ENCODE data around the gene ABHD16A. TPM values are rescaled to one million over a fixed set of nuclear protein-coding genes. Genes with fewer than 3 reads are reported as not detected.

The ABHD16A gene
- total and polyA plus RNA-seq, 2 donors (not counting 3 experiments of a cell fraction or from before 2014, with no cell fraction given) = 48.9 to 60.3 TPM

- H3K4me3 ChIP-seq (replicated peaks in 1 of 3; ENCODE audit: insufficient read depth in 1 of 3, low read depth in 1 of 3, low read length in 3 of 3) = no peak overlapping the region
Measured at GRCh38 chr6:31711233-31711632, 8.1 kb upstream of the ABHD16A start.

More at GRCh38 chr6:31711233-31711632, 8.1 kb upstream of the ABHD16A start:
- H3K27ac ChIP-seq (ENCODE audit: insufficient read depth, low read depth, low read length) = no peak overlapping the region
- FAIRE-seq (peak; percentile 55), DNase-seq (ENCODE audit: low read depth, low spot score) (peak; percentile 20)
- peaks cover 8% of the 10 kb centered on the region for H3K4me1 ChIP-seq (ENCODE audit: control insufficient read depth, extremely low read depth, insufficient read depth, low read length)
- CTCF ChIA-PET = interaction anchor here (1.2 to 2.3 kb wide), 5 partner anchors 9 to 58 kb away, joined by 3 to 14 read pairs (median 4); partner anchors contain the start of genes ABHD16A and DDAH2
- H3K9me1 ChIP-seq (replicated peaks; ENCODE audit: control insufficient read depth, extremely low read depth, insufficient read depth, low read length) = no peaks in the 10 kb centered on the region
- no peak overlapping the region for H3K4me2 ChIP-seq (ENCODE audit: insufficient read depth, low read length)
- TF ChIP-seq, protein P1, sequence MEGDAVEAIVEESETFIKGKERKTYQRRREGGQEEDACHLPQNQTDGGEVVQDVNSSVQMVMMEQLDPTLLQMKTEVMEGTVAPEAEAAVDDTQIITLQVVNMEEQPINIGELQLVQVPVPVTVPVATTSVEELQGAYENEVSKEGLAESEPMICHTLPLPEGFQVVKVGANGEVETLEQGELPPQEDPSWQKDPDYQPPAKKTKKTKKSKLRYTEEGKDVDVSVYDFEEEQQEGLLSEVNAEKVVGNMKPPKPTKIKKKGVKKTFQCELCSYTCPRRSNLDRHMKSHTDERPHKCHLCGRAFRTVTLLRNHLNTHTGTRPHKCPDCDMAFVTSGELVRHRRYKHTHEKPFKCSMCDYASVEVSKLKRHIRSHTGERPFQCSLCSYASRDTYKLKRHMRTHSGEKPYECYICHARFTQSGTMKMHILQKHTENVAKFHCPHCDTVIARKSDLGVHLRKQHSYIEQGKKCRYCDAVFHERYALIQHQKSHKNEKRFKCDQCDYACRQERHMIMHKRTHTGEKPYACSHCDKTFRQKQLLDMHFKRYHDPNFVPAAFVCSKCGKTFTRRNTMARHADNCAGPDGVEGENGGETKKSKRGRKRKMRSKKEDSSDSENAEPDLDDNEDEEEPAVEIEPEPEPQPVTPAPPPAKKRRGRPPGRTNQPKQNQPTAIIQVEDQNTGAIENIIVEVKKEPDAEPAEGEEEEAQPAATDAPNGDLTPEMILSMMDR (IDR thresholded peaks at IDR 0.05; ENCODE audit: extremely low read depth in 1 of 2, insufficient read depth in 1 of 2, low read depth in 1 of 2, low read length in 2 of 2) = no peak
- TF ChIP-seq MYC (IDR thresholded peaks at IDR 0.05; ENCODE audit: low read depth, low read length) = no peak
- no peak for TF ChIP-seq FOS (IDR thresholded peaks at IDR 0.05; ENCODE audit: borderline replicate concordance, insufficient read depth, low read length)
- peak; percentile 27 for TF ChIP-seq POLR2AphosphoS5 (IDR thresholded peaks at IDR 0.05; ENCODE audit: insufficient read depth, low read depth, low read length)
- peak; percentile 36 for TF ChIP-seq GATA2 (IDR thresholded peaks at IDR 0.05; ENCODE audit: insufficient read depth, insufficient read length, low read depth, low read length)
- H3K79me2 ChIP-seq (ENCODE audit: control insufficient read depth, insufficient read depth, low read length) = no peaks in the 10 kb centered on the region
- BruUV-seq (replicated peaks) = no TSS peak
- POLR2A ChIA-PET = interaction anchor here (0.5 to 1.3 kb wide), 4 partner anchors 8 to 103 kb away, joined by 3 to 7 read pairs (median 3); partner anchors contain the start of genes ABHD16A and CLIC1
- H2AFZ ChIP-seq (ENCODE audit: low read depth, low read length) = peak overlapping the region; percentile 52
- no peaks in the 10 kb centered on the region for H3K36me3 ChIP-seq (ENCODE audit: control insufficient read depth in 2 of 2, extremely low read depth in 1 of 2, insufficient read depth in 2 of 2, low read length in 2 of 2)
- H3K27me3 ChIP-seq (ENCODE audit: control insufficient read depth in 2 of 2, insufficient read depth in 2 of 2, low read length in 2 of 2) = no peaks in the 10 kb centered on the region
- no peaks in the 10 kb centered on the region for H4K20me1 ChIP-seq (replicated peaks; ENCODE audit: control insufficient read depth, extremely low read depth, insufficient read depth, low read length)
- dilution Hi-C loops (cut with MboI; ENCODE audit: extremely low pct_ligation_motif_present, low sequenced_read_pairs) = no loop called here
- H3K9ac ChIP-seq (replicated peaks; ENCODE audit: extremely low read depth, insufficient read depth, low read length) = no peak overlapping the region
- intact Hi-C loops (cut with micrococcal nuclease) = no loop called here
- no peaks in the 10 kb centered on the region for H3K9me3 ChIP-seq (replicated peaks; ENCODE audit: control insufficient read depth, insufficient read depth, low read length)
